ENCODE measurements around the gene GLOD5. TPM values are rescaled to one million over a fixed set of nuclear protein-coding genes. Genes with fewer than 3 reads are reported as not detected.

GLOD5 gene
- total RNA-seq, 1 donor from 2014 or later: not detected

DNA sequence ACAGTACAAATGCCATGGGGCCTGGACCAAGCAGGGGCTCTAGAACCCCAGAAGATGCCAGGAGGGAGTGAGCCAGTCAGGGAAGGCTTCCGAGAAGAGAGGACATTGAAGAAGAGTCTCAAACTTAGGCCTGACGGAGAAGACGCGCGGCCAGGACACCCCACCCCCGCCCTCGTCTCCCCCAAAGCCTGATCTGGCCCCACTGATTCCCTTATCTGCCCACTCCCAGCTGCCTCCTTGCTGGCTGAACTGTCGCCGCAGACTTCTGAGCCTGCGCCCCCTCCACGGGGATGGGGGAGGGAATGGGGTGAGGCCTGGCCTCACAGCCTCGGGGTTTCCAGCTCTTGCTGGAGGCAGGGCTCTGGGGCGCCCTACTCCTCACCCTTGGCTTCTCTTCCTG lies 21.2 kb downstream of the GLOD5 start:
- Histone ChIP-seq H3K36me3 (no peaks in the 10 kb centered on the region), H3K4me1 (no peaks in the 10 kb centered on the region), H3K27ac (no peak overlapping the region), H4K20me1 (ENCODE audit: low read depth) (no peaks in the 10 kb centered on the region), H3K4me2 (no peak overlapping the region), H3K9me3 (ENCODE audit: low read depth) (no peaks in the 10 kb centered on the region), H3F3A (ENCODE audit: low read depth) (no peaks in the 10 kb centered on the region), H3K27me3 (no peaks in the 10 kb centered on the region), H3K9ac (no peak overlapping the region), H2AFZ (replicated peaks) (no peak overlapping the region), H3K79me2 (ENCODE audit: low read depth) (no peaks in the 10 kb centered on the region), H3K4me3 (no peak overlapping the region)
- no peak for TF ChIP-seq EZH2 (IDR thresholded peaks at IDR 0.05)
- no peak for TF ChIP-seq EZH2phosphoT487 (IDR thresholded peaks at IDR 0.05)
- TF ChIP-seq CTCF (IDR thresholded peaks at IDR 0.05): no peak
- peaks cover 5% of the 10 kb centered on the region for H3K4me1 Mint-ChIP-seq
- peaks cover 12% of the 10 kb centered on the region for H3K9me3 Mint-ChIP-seq
- DNase-seq (ENCODE audit: low spot score): no peak
- H3K4me3 Mint-ChIP-seq: no peak overlapping the region
- H3K27ac Mint-ChIP-seq: no peak overlapping the region
- H3K36me3 Mint-ChIP-seq: no peaks in the 10 kb centered on the region
- H3K27me3 Mint-ChIP-seq (ENCODE audit: insufficient read depth, low read depth): peaks cover 6% of the 10 kb centered on the region

GRCh38 chrX:48784726-48785125 lies 23.2 kb downstream of the GLOD5 start:
- no peaks in the 10 kb centered on the region for H3K9me3 ChIP-seq (ENCODE audit: low read depth)
- H3K36me3 ChIP-seq: no peaks in the 10 kb centered on the region
- H3K4me1 Mint-ChIP-seq: peaks cover under 1% of the 10 kb centered on the region
- H3K27ac Mint-ChIP-seq: no peak overlapping the region
- no peak overlapping the region for H2AFZ ChIP-seq (replicated peaks)
- H3K4me3 ChIP-seq: no peak overlapping the region
- H3K4me3 Mint-ChIP-seq: no peak overlapping the region
- peaks cover 9% of the 10 kb centered on the region for H3K27me3 Mint-ChIP-seq (ENCODE audit: insufficient read depth, low read depth)
- H4K20me1 ChIP-seq (ENCODE audit: low read depth): no peaks in the 10 kb centered on the region
- H3K79me2 ChIP-seq (ENCODE audit: low read depth): no peaks in the 10 kb centered on the region
- H3K27ac ChIP-seq: no peak overlapping the region
- no peak for DNase-seq (ENCODE audit: low spot score)
- H3K27me3 ChIP-seq: no peaks in the 10 kb centered on the region
- H3K4me1 ChIP-seq: no peaks in the 10 kb centered on the region
- no peak overlapping the region for H3K4me2 ChIP-seq
- H3F3A ChIP-seq (ENCODE audit: low read depth): no peaks in the 10 kb centered on the region
- TF ChIP-seq CTCF (IDR thresholded peaks at IDR 0.05) (no peak), EZH2 (IDR thresholded peaks at IDR 0.05) (no peak), EZH2phosphoT487 (IDR thresholded peaks at IDR 0.05) (no peak)
- peaks cover 12% of the 10 kb centered on the region for H3K9me3 Mint-ChIP-seq
- H3K36me3 Mint-ChIP-seq: no peaks in the 10 kb centered on the region
- H3K9ac ChIP-seq: no peak overlapping the region

- Mint-ChIP-seq H3K4me3 (no peak overlapping the region), H3K27me3 (ENCODE audit: insufficient read depth, low read depth) (peaks cover 8% of the 10 kb centered on the region), H3K9me3 (peaks cover 12% of the 10 kb centered on the region), H3K36me3 (no peaks in the 10 kb centered on the region), H3K4me1 (no peaks in the 10 kb centered on the region), H3K27ac (no peak overlapping the region)
- no peaks in the 10 kb centered on the region for H3K9me3 ChIP-seq (ENCODE audit: low read depth)
- no peaks in the 10 kb centered on the region for H3K4me1 ChIP-seq
- TF ChIP-seq EZH2phosphoT487 (IDR thresholded peaks at IDR 0.05) (no peak), CTCF (IDR thresholded peaks at IDR 0.05) (no peak), EZH2 (IDR thresholded peaks at IDR 0.05) (no peak)
- no peaks in the 10 kb centered on the region for H3K36me3 ChIP-seq
- no peaks in the 10 kb centered on the region for H3K79me2 ChIP-seq (ENCODE audit: low read depth)
- no peaks in the 10 kb centered on the region for H4K20me1 ChIP-seq (ENCODE audit: low read depth)
- no peak overlapping the region for H3K4me3 ChIP-seq
- H3F3A ChIP-seq (ENCODE audit: low read depth): no peaks in the 10 kb centered on the region
- no peak overlapping the region for H3K4me2 ChIP-seq
- H3K27me3 ChIP-seq: no peaks in the 10 kb centered on the region
- DNase-seq (ENCODE audit: low spot score): no peak
- H3K9ac ChIP-seq: no peak overlapping the region
- H3K27ac ChIP-seq: no peak overlapping the region
- no peak overlapping the region for H2AFZ ChIP-seq (replicated peaks)
Observed at GRCh38 chrX:48785186-48785539, 23.6 kb downstream of the GLOD5 start.

All from neural progenitor cell (in vitro differentiated cells).